GM19438 (cell line): ENCODE data around the gene FBXL13.
"Not testable (repeated sequence)": the region's sequence is repeated elsewhere in the genome, so short reads cannot be mapped to it uniquely, and the experiment has no call there.

Experiments used
- ATAC-seq: cut with Tn5 transposase; IDR thresholded peaks from one replicate; pipeline ENCODE4 v1.9.1; 2021; ENCODE audit warnings: low read depth; ENCODE audit not compliant: unreplicated experiment

FBXL13 gene

DNA sequence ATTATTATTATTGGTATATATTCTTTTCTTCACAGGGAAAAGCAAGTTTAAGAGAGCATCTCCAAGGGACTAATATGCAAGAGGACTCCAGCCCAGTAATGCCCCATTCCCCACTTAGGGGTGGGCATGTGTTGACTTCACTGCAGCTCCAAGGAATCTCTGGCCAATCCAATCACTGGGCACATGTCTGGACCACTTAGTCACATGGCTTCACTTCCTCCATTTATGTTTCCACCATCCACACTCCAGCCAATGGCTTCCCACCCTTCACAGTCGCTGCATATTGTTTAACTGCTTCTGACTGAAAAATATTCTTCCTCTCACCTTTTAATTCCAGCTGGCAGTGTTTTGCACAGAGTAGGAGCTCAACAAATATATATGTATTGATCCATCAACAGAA lies 43.6 kb downstream of the FBXL13 start:
- no peak for ATAC-seq

DNA sequence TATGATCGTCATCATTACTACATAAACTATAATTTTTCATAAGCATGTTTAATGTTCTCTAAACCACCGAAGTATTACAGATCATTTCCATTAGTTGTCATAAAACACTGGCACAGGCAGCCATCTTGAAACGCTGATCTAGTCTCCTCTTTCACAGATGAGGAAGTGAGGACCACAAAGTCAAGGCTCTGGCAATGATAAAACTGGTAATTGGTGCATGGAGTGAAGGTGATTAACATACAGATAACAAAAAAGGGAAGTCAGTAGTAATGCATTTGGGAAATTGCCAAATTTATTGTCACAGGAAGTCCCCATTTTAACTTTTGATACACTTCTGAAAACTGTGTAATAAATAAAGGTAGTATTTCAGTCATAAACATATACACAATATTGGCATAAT lies 49.3 kb downstream of the FBXL13 start:
- ATAC-seq: no peak

DNA sequence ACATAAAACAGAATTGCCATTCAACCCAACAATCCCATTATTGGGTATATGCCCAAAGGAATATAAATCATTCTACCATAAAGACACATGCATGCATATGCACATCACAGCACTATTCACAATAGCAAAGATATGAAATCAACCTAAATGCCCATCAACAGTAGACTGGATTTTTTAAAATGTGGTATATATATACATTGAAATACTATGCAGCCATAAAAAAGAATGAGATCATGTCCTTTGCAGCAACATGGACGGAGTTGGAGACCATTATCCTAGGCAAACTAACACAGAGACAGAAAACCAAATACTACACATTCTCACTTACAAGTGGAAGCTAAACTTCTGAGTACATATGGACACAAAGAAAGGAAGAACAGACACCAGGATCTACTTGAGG lies 51.0 kb downstream of the FBXL13 start:
- not testable (repeated sequence) for ATAC-seq

DNA sequence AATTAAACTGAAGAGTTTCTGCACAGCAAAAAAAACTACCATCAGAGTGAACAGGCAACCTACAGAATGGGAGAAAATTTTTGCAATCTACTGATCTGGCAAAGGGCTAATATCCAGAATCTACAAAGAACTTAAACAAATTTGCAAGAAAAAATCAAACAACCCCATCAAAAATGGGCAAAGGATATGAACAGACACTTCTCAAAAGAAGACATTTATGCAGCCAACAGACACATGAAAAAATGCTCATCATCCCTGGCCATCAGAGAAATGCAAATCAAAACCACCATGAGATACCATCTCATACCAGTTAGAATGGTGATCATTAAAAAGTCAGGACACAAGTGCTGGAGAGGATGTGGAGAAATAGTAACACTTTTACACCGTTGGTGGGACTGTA lies 53.1 kb downstream of the FBXL13 start:
- not testable (repeated sequence) for ATAC-seq

- ATAC-seq: not testable (repeated sequence)
Measured at GRCh38 chr7:103020876-103021275, 53.7 kb downstream of the FBXL13 start.

GRCh38 chr7:103018295-103018694 lies 56.3 kb downstream of the FBXL13 start:
- not testable (repeated sequence) for ATAC-seq

DNA sequence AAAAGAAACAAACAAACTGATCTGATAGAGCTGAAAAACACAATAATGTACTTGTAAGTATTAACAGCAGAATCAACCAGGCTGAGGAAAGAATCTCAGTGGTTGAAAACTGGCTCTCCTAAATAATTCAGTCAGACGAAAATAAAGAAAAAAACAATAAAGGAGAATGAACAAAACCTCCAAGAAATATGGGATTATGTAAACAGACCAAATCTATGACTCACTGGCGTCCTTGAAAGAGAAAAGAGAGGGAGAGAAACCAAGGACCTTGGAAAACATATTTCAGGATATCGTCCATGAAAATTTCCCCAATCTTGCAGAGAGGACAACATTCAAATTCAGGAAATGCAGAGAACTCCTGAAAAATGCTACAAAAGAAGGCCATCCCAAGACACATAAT lies 62.9 kb downstream of the FBXL13 start:
- ATAC-seq: no peak

GRCh38 chr7:103010211-103010610 lies 64.4 kb downstream of the FBXL13 start:
- no peak for ATAC-seq

GRCh38 chr7:103009466-103010185 lies 65.0 kb downstream of the FBXL13 start:
- ATAC-seq: no peak

GRCh38 chr7:103003004-103003403 lies 71.6 kb downstream of the FBXL13 start:
- ATAC-seq: no peak

DNA sequence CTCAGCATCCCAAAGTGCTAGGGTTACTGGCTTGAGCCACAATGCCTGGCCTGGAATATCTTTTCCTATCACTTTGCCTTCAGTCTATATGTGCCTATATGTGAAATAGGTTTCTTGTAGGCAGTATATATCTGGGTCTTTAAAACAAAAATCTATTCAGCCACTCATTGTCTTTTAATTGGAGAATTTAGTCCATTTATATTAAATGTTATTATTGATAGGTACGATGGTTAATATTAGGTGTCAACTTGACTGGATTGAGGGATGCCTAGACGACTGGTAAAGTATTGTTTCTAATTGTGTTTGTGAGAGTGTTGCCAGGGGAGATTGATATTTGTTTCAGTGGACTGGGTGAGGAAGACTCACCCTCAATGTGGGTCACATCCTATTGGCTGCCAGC lies 73.4 kb downstream of the FBXL13 start:
- no peak for ATAC-seq

DNA sequence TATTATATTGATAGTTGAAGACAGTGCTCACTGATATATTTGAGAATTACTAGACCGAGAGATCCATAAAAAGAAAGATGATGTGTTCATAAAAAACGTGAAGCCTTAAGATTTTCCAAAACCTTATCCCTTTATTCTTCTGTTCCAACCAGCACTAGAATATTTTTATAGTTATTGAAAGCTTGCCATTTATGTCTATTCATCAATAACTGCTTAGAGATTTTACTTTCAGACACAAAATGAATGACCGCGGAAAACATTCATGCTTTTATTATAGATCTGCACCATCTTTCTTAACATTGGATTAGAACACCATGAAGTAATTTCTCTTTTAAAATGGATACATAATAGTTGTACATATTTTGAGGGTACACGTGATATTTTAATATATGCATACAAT lies 77.6 kb downstream of the FBXL13 start:
- no peak for ATAC-seq

DNA sequence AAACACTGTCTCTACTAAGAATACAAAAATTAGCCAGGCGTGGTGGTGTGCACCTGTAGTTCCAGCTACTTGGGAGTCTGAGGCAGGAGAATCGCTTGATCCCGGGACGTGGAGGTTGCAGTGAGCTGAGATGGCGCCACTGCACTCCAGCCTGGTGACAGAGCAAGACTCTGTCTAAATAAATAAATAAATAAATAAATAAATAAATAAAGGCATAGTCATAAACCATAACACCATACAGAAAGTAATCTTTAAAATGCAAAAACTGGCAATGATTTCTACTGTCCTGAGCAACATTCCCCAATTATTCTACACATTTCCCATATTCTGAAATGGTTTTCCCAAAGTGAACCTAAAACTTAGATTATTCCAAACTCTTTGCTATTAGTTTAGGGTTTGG lies 79.0 kb downstream of the FBXL13 start:
- ATAC-seq: not testable (repeated sequence)

DNA sequence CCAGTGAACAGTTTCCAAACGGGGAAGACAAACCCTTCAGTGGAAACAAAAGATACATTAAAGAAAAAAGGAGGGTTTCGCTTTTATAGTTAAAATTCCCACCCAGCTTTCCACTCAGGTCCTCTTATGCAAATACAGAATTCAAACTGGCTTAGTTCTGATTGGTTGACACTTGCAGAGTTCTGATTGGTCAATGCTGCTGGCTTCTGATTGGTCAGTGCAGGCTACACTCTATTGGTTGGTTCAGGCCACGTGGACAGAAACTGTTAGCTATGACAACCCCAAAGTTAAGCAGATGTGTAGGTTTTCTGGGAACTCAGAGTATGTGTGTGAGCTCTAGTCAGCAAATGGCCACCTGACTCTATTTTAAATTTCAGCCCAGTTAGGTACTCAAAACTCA lies 80.0 kb downstream of the FBXL13 start:
- ATAC-seq: no peak

GRCh38 chr7:102993718-102994029 lies 80.9 kb downstream of the FBXL13 start:
- ATAC-seq: no peak

GRCh38 chr7:102992938-102993717 lies 81.5 kb downstream of the FBXL13 start:
- ATAC-seq: no peak

DNA sequence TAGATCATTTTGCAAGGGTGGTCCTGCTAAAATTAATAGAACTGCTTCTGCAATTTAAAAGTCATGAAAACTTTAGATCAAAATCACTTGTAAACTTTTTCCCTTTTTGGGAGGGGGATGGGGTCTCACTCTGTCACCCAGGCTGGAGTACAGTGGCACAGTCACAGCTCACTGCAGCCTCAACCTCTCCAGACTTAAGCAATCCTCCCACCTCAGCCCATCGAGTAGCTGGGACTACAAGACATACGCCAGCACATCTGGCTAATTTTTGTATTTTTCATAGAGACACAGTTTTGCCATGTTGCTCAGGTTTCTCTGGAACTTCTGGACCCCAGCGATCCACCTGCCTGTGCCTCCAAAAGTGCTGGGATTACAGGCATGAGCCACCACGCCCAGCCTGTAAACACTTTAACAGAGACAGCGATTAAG lies 82.1 kb downstream of the FBXL13 start:
- ATAC-seq: no peak

GRCh38 chr7:102991540-102992214 lies 82.9 kb downstream of the FBXL13 start:
- ATAC-seq: no peak

DNA sequence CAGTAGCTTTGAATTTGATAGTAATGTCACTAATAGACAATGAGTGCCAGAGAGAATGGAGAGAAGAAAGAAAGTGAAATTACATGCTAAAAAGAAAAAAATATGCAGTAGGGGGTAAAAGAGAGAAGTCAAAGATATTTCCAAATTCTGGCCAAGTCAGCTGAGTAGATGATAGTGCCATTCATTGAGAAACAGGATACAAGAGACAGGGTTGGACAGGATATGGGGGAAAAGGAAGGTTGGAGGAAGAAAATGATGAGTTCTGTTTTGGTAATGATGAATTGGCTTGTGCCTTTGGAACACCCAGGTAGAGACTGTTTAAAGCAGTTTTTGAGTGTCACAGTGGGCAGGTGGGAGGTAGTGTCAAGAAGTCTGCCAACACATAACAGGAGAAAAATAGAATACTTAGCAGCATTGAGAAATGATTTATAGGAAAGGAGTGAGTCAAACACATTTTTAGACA lies 83.5 kb downstream of the FBXL13 start:
- no peak for ATAC-seq

DNA sequence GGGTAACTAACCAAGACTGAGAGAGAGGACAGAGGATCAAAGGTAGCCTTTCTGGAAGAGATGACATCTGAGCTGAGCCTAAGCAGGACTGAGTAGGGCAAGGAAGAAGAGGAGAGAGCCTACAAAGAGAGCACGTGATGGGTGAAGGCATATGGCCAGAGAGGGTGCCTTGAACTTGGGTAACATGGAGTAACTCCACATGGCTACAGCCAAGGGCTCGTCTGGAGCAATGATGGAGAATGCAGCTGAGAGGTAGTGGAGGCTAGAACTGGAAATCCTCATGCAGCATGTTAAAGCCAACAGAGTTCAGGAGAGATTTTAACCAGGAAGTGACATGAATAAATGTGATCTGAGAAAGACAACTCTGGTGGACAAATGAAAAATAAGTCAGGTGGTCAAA lies 84.0 kb downstream of the FBXL13 start:
- no peak for ATAC-seq
